ENCODE results near the gene TCAIM. TPM values are rescaled to one million over a fixed set of nuclear protein-coding genes. Genes with fewer than 3 reads are reported as not detected.
A peak's percentile ranks its signal among the peaks of the same experiment; 100 is the strongest.

The TCAIM gene
- total and polyA plus RNA-seq, 9 of the 15 experiments (the other 6 are each of a cell fraction or from before 2014, with no cell fraction given): 19.7 to 53.3 (median 36.9) TPM

- Histone ChIP-seq H3K79me2 (ENCODE audit: control insufficient read depth, insufficient read depth, low read length) (peaks cover 8% of the 10 kb centered on the region), H3K27me3 (ENCODE audit: control insufficient read depth in 2 of 2, insufficient read depth in 2 of 2, low read length in 2 of 2) (no peaks in the 10 kb centered on the region), H3K4me2 (ENCODE audit: insufficient read depth, low read length) (no peak overlapping the region), H3K27ac (ENCODE audit: extremely low read depth, low read depth, low read length) (no peak overlapping the region), H3K4me1 (replicated peaks in 1 of 2; ENCODE audit: control insufficient read depth in 2 of 2, insufficient read depth in 2 of 2, low read length in 2 of 2) (peaks cover 2 to 10% of the 10 kb centered on the region in 2 experiments; a peak in 3 of 5 replicates), H4K20me1 (replicated peaks; ENCODE audit: control insufficient read depth, insufficient read depth, low read length) (no peaks in the 10 kb centered on the region), H3K4me3 (no peak overlapping the region), H3K36me3 (ENCODE audit: control insufficient read depth, insufficient read depth, low read length) (no peaks in the 10 kb centered on the region), H2AFZ (ENCODE audit: low read depth, low read length) (peak overlapping the region; percentile 15; the same call in 1 of the 2 replicates), H3K9me1 (ENCODE audit: control insufficient read depth, insufficient read depth, low read length) (no peaks in the 10 kb centered on the region), H3K9ac (ENCODE audit: insufficient read depth in 1 of 2, low read depth in 2 of 2, low read length in 2 of 2) (no peak overlapping the region), H3K9me3 (replicated peaks; ENCODE audit: control insufficient read depth, insufficient read depth, low read depth, low read length) (no peaks in the 10 kb centered on the region)
- no TSS peak for BruUV-seq (replicated peaks)
- FAIRE-seq (no peak), DNase-seq (ENCODE audit: extremely low read depth in 1 of 4, low spot score in 3 of 4) (no peak), ATAC-seq (no peak)
- ChIA-PET CTCF (ENCODE audit: low intra/inter-chr PET ratio) (interaction anchor here (1.3 kb wide), 1 partner anchor 12 kb away, joined by 3 read pairs; no protein-coding TSS in a partner anchor), POLR2A (interaction anchor here (0.9 kb wide), 2 partner anchors 9 to 10 kb away, joined by 3 read pairs; no protein-coding TSS in a partner anchor)
- 46% methylated on average over 2 of the region's 2 CpGs for WGBS (ENCODE audit: insufficient coverage, low coverage, missing lambda C conversion rate)
- in situ Hi-C loops (cut with MboI): no loop called here
- intact Hi-C loops (cut with micrococcal nuclease): no loop called here
- TF ChIP-seq ZNF23 (CRISPR knock-in tag; IDR thresholded peaks at IDR 0.05) (no peak), RBM25 (IDR thresholded peaks at IDR 0.05; ENCODE audit: low read depth, low read length, severe bottlenecking) (no peak), ZBTB34 (CRISPR knock-in tag; IDR thresholded peaks at IDR 0.05) (no peak), NCOA2 (IDR thresholded peaks at IDR 0.05; ENCODE audit: partially characterized antibody in 2 of 2) (no peak), ZNF212 (CRISPR knock-in tag; IDR thresholded peaks at IDR 0.05) (no peak), CBFB (CRISPR knock-in tag; IDR thresholded peaks at IDR 0.05) (no peak), CTCF (IDR thresholded peaks at IDR 0.05 in 2 of 3, conservative IDR thresholded peaks at IDR 0.05 in 1 of 3; ENCODE audit: insufficient read depth in 2 of 3, low read depth in 1 of 3, low read length in 3 of 3) (no peak), MXI1 (IDR thresholded peaks at IDR 0.05; ENCODE audit: low read depth, low read length) (no peak), DEAF1 (CRISPR knock-in tag; IDR thresholded peaks at IDR 0.05) (no peak), ZNF584 (CRISPR knock-in tag; IDR thresholded peaks at IDR 0.05; ENCODE audit: low read depth) (no peak), ZNF224 (CRISPR knock-in tag; IDR thresholded peaks at IDR 0.05) (no peak), NR2C2 (CRISPR knock-in tag; IDR thresholded peaks at IDR 0.05) (no peak), NR2C2 (tag; IDR thresholded peaks at IDR 0.05) (no peak), PKNOX1 (IDR thresholded peaks at IDR 0.05) (no peak), NRF1 (conservative IDR thresholded peaks at IDR 0.05 in 1 of 2, IDR thresholded peaks at IDR 0.05 in 1 of 2) (no peak)
Measured at GRCh38 chr3:44334326-44334725, 4.2 kb upstream of the TCAIM start.

Data from K562 (cell line).